ENCODE data around the gene RASEF. TPM values are rescaled to one million over a fixed set of nuclear protein-coding genes. Genes with fewer than 3 reads are reported as not detected.
"Not testable (repeated sequence)": the region's sequence is repeated elsewhere in the genome, so short reads cannot be mapped to it uniquely, and the experiment has no call there.

Gene RASEF
- polyA plus RNA-seq, 1 donor, result 11.5 TPM

GRCh38 chr9:83075932-83076331 is 13.0 kb upstream of the RASEF start:
- not testable (repeated sequence) for DNase-seq; H3K4me3 ChIP-seq (ENCODE audit: low read length); H3K4me1 ChIP-seq (ENCODE audit: control insufficient read depth, insufficient read depth, low read length); H3K9me3 ChIP-seq (ENCODE audit: control insufficient read depth, low read depth, low read length); H3K27me3 ChIP-seq (ENCODE audit: control insufficient read depth, insufficient read depth, low read length); H3K36me3 ChIP-seq (ENCODE audit: control insufficient read depth, insufficient read depth, low read length); H3K27ac ChIP-seq (ENCODE audit: low read length)
- 87% methylated on average over 6 of the region's 7 CpGs for WGBS (ENCODE audit: insufficient coverage, low lambda C conversion rate)

- DNase-seq; H3K27ac ChIP-seq (ENCODE audit: low read length); H3K4me3 ChIP-seq (ENCODE audit: low read length); H3K9me3 ChIP-seq (ENCODE audit: control insufficient read depth, low read depth, low read length); H3K4me1 ChIP-seq (ENCODE audit: control insufficient read depth, insufficient read depth, low read length); H3K36me3 ChIP-seq (ENCODE audit: control insufficient read depth, insufficient read depth, low read length); H3K27me3 ChIP-seq (ENCODE audit: control insufficient read depth, insufficient read depth, low read length): not testable (repeated sequence)
Observed at GRCh38 chr9:83072498-83072897, 9.6 kb upstream of the RASEF start.

GRCh38 chr9:83071626-83072025 is 8.7 kb upstream of the RASEF start:
- Histone ChIP-seq H3K4me3 (ENCODE audit: low read length) (no peak overlapping the region), H3K36me3 (ENCODE audit: control insufficient read depth, insufficient read depth, low read length) (no peaks in the 10 kb centered on the region), H3K9me3 (ENCODE audit: control insufficient read depth, low read depth, low read length) (no peaks in the 10 kb centered on the region), H3K27ac (ENCODE audit: low read length) (no peak overlapping the region), H3K4me1 (ENCODE audit: control insufficient read depth, insufficient read depth, low read length) (no peaks in the 10 kb centered on the region), H3K27me3 (ENCODE audit: control insufficient read depth, insufficient read depth, low read length) (no peaks in the 10 kb centered on the region)
- no CpG with 5 or more reads among the region's 2 CpGs for WGBS (ENCODE audit: insufficient coverage, low lambda C conversion rate)
- DNase-seq, result no peak

GRCh38 chr9:83070261-83070660 is 7.3 kb upstream of the RASEF start:
- no peaks in the 10 kb centered on the region for H3K27me3 ChIP-seq (ENCODE audit: control insufficient read depth, insufficient read depth, low read length)
- no peaks in the 10 kb centered on the region for H3K9me3 ChIP-seq (ENCODE audit: control insufficient read depth, low read depth, low read length)
- no peaks in the 10 kb centered on the region for H3K4me1 ChIP-seq (ENCODE audit: control insufficient read depth, insufficient read depth, low read length)
- no peak for DNase-seq
- H3K27ac ChIP-seq (ENCODE audit: low read length), result no peak overlapping the region
- H3K4me3 ChIP-seq (ENCODE audit: low read length), result no peak overlapping the region
- no peaks in the 10 kb centered on the region for H3K36me3 ChIP-seq (ENCODE audit: control insufficient read depth, insufficient read depth, low read length)

GRCh38 chr9:83069651-83070050 is 6.7 kb upstream of the RASEF start:
- WGBS (ENCODE audit: insufficient coverage, low lambda C conversion rate), result 100% methylated on average over 1 of the region's 1 CpG
- no peaks in the 10 kb centered on the region for H3K4me1 ChIP-seq (ENCODE audit: control insufficient read depth, insufficient read depth, low read length)

GRCh38 chr9:83068414-83068813 is 5.5 kb upstream of the RASEF start:
- no peak for DNase-seq
- Histone ChIP-seq H3K27ac (ENCODE audit: low read length) (no peak overlapping the region), H3K4me3 (ENCODE audit: low read length) (no peak overlapping the region), H3K9me3 (ENCODE audit: control insufficient read depth, low read depth, low read length) (no peaks in the 10 kb centered on the region), H3K4me1 (ENCODE audit: control insufficient read depth, insufficient read depth, low read length) (no peaks in the 10 kb centered on the region), H3K36me3 (ENCODE audit: control insufficient read depth, insufficient read depth, low read length) (no peaks in the 10 kb centered on the region), H3K27me3 (ENCODE audit: control insufficient read depth, insufficient read depth, low read length) (no peaks in the 10 kb centered on the region)
- no CpG with 5 or more reads among the region's 1 CpG for WGBS (ENCODE audit: insufficient coverage, low lambda C conversion rate)

More at GRCh38 chr9:83069651-83070050, 6.7 kb upstream of the RASEF start:
- Histone ChIP-seq H3K4me3 (ENCODE audit: low read length) (no peak overlapping the region), H3K9me3 (ENCODE audit: control insufficient read depth, low read depth, low read length) (no peaks in the 10 kb centered on the region), H3K27ac (ENCODE audit: low read length) (no peak overlapping the region), H3K36me3 (ENCODE audit: control insufficient read depth, insufficient read depth, low read length) (no peaks in the 10 kb centered on the region), H3K27me3 (ENCODE audit: control insufficient read depth, insufficient read depth, low read length) (no peaks in the 10 kb centered on the region)
- no peak for DNase-seq

- H3K9me3 ChIP-seq (ENCODE audit: control insufficient read depth, low read depth, low read length), result no peaks in the 10 kb centered on the region
- WGBS (ENCODE audit: insufficient coverage, low lambda C conversion rate), result 80% methylated on average over 1 of the region's 2 CpGs
- no peaks in the 10 kb centered on the region for H3K4me1 ChIP-seq (ENCODE audit: control insufficient read depth, insufficient read depth, low read length)
- H3K27ac ChIP-seq (ENCODE audit: low read length), result no peak overlapping the region
- peaks cover 4% of the 10 kb centered on the region for H3K27me3 ChIP-seq (ENCODE audit: control insufficient read depth, insufficient read depth, low read length)
- no peaks in the 10 kb centered on the region for H3K36me3 ChIP-seq (ENCODE audit: control insufficient read depth, insufficient read depth, low read length)
- no peak for DNase-seq
- no peak overlapping the region for H3K4me3 ChIP-seq (ENCODE audit: low read length)
Observed at GRCh38 chr9:83067579-83067978, 4.6 kb upstream of the RASEF start.

- H3K36me3 ChIP-seq (ENCODE audit: control insufficient read depth, insufficient read depth, low read length), result no peaks in the 10 kb centered on the region
- no peak overlapping the region for H3K4me3 ChIP-seq (ENCODE audit: low read length)
- no peaks in the 10 kb centered on the region for H3K4me1 ChIP-seq (ENCODE audit: control insufficient read depth, insufficient read depth, low read length)
- no peaks in the 10 kb centered on the region for H3K9me3 ChIP-seq (ENCODE audit: control insufficient read depth, low read depth, low read length)
- WGBS (ENCODE audit: insufficient coverage, low lambda C conversion rate), result no CpG with 5 or more reads among the region's 5 CpGs
- H3K27me3 ChIP-seq (ENCODE audit: control insufficient read depth, insufficient read depth, low read length), result peaks cover 9% of the 10 kb centered on the region
- peak in 1 of 2 donors; percentile 38 for DNase-seq
- H3K27ac ChIP-seq (ENCODE audit: low read length), result no peak overlapping the region
Observed at GRCh38 chr9:83066771-83067170, 3.8 kb upstream of the RASEF start.

- Histone ChIP-seq H3K9me3 (ENCODE audit: control insufficient read depth, low read depth, low read length) (no peaks in the 10 kb centered on the region), H3K4me3 (ENCODE audit: low read length) (no peak overlapping the region), H3K36me3 (ENCODE audit: control insufficient read depth, insufficient read depth, low read length) (no peaks in the 10 kb centered on the region), H3K4me1 (ENCODE audit: control insufficient read depth, insufficient read depth, low read length) (peaks cover 8% of the 10 kb centered on the region), H3K27me3 (ENCODE audit: control insufficient read depth, insufficient read depth, low read length) (peaks cover 9% of the 10 kb centered on the region), H3K27ac (ENCODE audit: low read length) (no peak overlapping the region)
- WGBS (ENCODE audit: insufficient coverage, low lambda C conversion rate), result no CpG with 5 or more reads among the region's 1 CpG
- no peak for DNase-seq
Observed at GRCh38 chr9:83065233-83065632, 2.3 kb upstream of the RASEF start.

GRCh38 chr9:83061990-83062650 is 822 bp downstream of the RASEF start:
- Histone ChIP-seq H3K9me3 (ENCODE audit: control insufficient read depth, low read depth, low read length) (no peaks in the 10 kb centered on the region), H3K27me3 (ENCODE audit: control insufficient read depth, insufficient read depth, low read length) (peaks cover 9% of the 10 kb centered on the region), H3K27ac (ENCODE audit: low read length) (peak overlapping the region; percentile 77), H3K4me3 (ENCODE audit: low read length) (peak overlapping the region; percentile 60), H3K36me3 (ENCODE audit: control insufficient read depth, insufficient read depth, low read length) (no peaks in the 10 kb centered on the region), H3K4me1 (ENCODE audit: control insufficient read depth, insufficient read depth, low read length) (peaks cover 8% of the 10 kb centered on the region)
- DNase-seq, result peak; percentile 31 to 83
- WGBS (ENCODE audit: insufficient coverage, low lambda C conversion rate), result no CpG with 5 or more reads among the region's 53 CpGs

- peaks cover 9% of the 10 kb centered on the region for H3K27me3 ChIP-seq (ENCODE audit: control insufficient read depth, insufficient read depth, low read length)
- no peaks in the 10 kb centered on the region for H3K9me3 ChIP-seq (ENCODE audit: control insufficient read depth, low read depth, low read length)
- peak overlapping the region; percentile 60 for H3K4me3 ChIP-seq (ENCODE audit: low read length)
- H3K4me1 ChIP-seq (ENCODE audit: control insufficient read depth, insufficient read depth, low read length), result peaks cover 14% of the 10 kb centered on the region
- peak in 1 of 2 donors; percentile 41 for DNase-seq
- H3K36me3 ChIP-seq (ENCODE audit: control insufficient read depth, insufficient read depth, low read length), result no peaks in the 10 kb centered on the region
- 20% methylated on average over 1 of the region's 2 CpGs for WGBS (ENCODE audit: insufficient coverage, low lambda C conversion rate)
- H3K27ac ChIP-seq (ENCODE audit: low read length), result peak overlapping the region; percentile 77
Observed at GRCh38 chr9:83061036-83061435, 1.9 kb downstream of the RASEF start.
